Measurements from ENCODE around the gene RAB34. TPM values are rescaled to one million over a fixed set of nuclear protein-coding genes. Genes with fewer than 3 reads are reported as not detected.

Gene RAB34
- total and polyA plus RNA-seq, 10 donors, result 31.4 to 111 (median 53.0) TPM

DNA sequence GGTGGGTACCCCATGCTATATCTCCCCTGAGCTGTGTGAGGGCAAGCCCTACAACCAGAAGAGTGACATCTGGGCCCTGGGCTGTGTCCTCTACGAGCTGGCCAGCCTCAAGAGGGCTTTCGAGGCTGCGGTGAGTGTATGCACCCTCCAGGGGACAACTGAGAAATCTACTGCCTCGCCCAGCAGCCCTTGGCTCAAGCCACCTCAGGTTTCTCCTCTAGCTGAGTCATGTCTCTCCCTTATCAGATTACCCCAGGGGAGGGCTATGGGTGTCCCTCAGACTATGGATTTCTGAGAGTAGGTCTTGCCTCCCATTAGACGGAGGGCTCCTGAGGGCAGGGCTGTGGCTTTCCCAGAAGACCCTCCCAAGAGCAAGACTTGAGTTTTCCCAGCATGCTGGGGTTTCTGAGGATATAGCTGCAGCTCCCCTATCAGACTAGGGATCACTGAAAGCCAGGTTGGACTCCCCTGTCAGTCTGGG is 17.6 kb upstream of the RAB34 start:
- Histone ChIP-seq H3K9me3 (no peaks in the 10 kb centered on the region), H3K27me3 (replicated peaks in 1 of 7) (no peaks in the 10 kb centered on the region), H3K27ac (no peak overlapping the region), H3K4me3 (no peak overlapping the region), H3K4me1 (peaks cover 3 to 50% (median 20%) of the 10 kb centered on the region in 6 donors), H3K36me3 (peaks cover 0 to 26% (median 2%) of the 10 kb centered on the region in 6 donors)
- TF ChIP-seq, protein P1, sequence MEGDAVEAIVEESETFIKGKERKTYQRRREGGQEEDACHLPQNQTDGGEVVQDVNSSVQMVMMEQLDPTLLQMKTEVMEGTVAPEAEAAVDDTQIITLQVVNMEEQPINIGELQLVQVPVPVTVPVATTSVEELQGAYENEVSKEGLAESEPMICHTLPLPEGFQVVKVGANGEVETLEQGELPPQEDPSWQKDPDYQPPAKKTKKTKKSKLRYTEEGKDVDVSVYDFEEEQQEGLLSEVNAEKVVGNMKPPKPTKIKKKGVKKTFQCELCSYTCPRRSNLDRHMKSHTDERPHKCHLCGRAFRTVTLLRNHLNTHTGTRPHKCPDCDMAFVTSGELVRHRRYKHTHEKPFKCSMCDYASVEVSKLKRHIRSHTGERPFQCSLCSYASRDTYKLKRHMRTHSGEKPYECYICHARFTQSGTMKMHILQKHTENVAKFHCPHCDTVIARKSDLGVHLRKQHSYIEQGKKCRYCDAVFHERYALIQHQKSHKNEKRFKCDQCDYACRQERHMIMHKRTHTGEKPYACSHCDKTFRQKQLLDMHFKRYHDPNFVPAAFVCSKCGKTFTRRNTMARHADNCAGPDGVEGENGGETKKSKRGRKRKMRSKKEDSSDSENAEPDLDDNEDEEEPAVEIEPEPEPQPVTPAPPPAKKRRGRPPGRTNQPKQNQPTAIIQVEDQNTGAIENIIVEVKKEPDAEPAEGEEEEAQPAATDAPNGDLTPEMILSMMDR (IDR thresholded peaks at IDR 0.05 in 8 of 11, conservative IDR thresholded peaks at IDR 0.05 in 3 of 11), result no peak
- TF ChIP-seq POLR2AphosphoS5 (IDR thresholded peaks at IDR 0.05) (no peak), POLR2A (IDR thresholded peaks at IDR 0.05) (no peak)
- intact Hi-C loops (cut with DNase I; ENCODE audit: low total_unique reads), result no loop called here
- DNase-seq, result no peak
- WGBS, 5 donors, result 84 to 91% (median 86%) methylated on average over 5 of the region's 5 CpGs

DNA sequence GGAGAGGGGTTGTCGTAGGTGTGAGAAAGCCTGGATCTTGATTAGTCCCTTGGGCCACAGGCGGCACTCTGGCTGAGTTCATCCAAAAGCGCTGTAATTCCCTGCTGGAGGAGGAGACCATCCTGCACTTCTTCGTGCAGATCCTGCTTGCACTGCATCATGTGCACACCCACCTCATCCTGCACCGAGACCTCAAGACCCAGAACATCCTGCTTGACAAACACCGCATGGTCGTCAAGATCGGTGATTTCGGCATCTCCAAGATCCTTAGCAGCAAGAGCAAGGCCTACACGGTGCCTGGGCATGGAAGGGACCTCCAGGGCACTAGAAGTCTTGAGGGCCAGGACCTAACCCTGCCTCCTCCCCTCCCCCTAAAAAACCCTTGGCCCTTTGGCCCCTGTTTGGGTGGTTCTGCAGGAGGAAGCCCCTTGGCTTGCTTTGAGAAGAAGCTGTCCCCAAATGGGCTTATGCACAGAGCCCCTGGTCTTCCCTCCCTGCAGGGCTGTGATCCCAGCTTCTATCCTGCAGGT is 17.1 kb upstream of the RAB34 start:
- Histone ChIP-seq H3K27me3 (replicated peaks in 1 of 7) (no peaks in the 10 kb centered on the region), H3K27ac (no peak overlapping the region), H3K4me1 (peaks cover 3 to 47% (median 19%) of the 10 kb centered on the region in 6 donors), H3K9me3 (no peaks in the 10 kb centered on the region), H3K36me3 (peaks cover 0 to 26% (median 2%) of the 10 kb centered on the region in 6 donors), H3K4me3 (no peak overlapping the region)
- WGBS, 5 donors, result 82 to 89% (median 85%) methylated on average over 9 to 10 of the region's 10 CpGs
- intact Hi-C loops (cut with DNase I; ENCODE audit: low total_unique reads), result no loop called here
- peak; percentile 61 for DNase-seq
- TF ChIP-seq, protein P1 (IDR thresholded peaks at IDR 0.05 in 8 of 11, conservative IDR thresholded peaks at IDR 0.05 in 3 of 11), result no peak
- TF ChIP-seq POLR2AphosphoS5 (IDR thresholded peaks at IDR 0.05) (no peak), POLR2A (IDR thresholded peaks at IDR 0.05) (no peak)

DNA sequence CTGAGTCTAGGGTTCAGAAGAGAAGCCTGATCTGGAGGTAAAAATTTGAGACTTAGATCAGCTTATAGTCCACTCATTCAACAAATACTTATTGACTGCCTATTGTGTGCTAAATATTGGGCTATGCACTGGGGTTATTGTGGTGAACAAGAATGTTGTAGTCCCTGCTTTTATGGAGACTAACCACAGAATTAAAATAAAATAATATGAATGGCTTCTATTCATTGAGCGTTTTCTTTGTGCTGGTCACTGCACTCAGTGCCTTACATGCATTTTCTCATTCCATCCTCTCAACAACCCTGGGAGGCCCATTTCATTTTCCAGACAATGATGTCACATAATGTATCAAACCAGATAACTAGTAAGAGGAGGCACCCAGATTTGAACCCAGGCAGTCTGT is 15.7 kb upstream of the RAB34 start:
- Histone ChIP-seq H3K9me3 (no peaks in the 10 kb centered on the region), H3K27me3 (replicated peaks in 1 of 7) (no peaks in the 10 kb centered on the region), H3K36me3 (peaks cover 0 to 26% (median 2%) of the 10 kb centered on the region in 6 donors), H3K27ac (no peak overlapping the region), H3K4me1 (peaks cover 3 to 44% (median 18%) of the 10 kb centered on the region in 6 donors), H3K4me3 (no peak overlapping the region)
- no peak for TF ChIP-seq POLR2AphosphoS5 (IDR thresholded peaks at IDR 0.05)
- TF ChIP-seq POLR2A (IDR thresholded peaks at IDR 0.05), result no peak
- TF ChIP-seq, protein P1 (IDR thresholded peaks at IDR 0.05 in 8 of 11, conservative IDR thresholded peaks at IDR 0.05 in 3 of 11), result no peak
- DNase-seq, result no peak
- intact Hi-C loops (cut with DNase I; ENCODE audit: low total_unique reads), result no loop called here
- WGBS, 5 donors, result 92 to 98% (median 94%) methylated on average over 1 of the region's 1 CpG

DNA sequence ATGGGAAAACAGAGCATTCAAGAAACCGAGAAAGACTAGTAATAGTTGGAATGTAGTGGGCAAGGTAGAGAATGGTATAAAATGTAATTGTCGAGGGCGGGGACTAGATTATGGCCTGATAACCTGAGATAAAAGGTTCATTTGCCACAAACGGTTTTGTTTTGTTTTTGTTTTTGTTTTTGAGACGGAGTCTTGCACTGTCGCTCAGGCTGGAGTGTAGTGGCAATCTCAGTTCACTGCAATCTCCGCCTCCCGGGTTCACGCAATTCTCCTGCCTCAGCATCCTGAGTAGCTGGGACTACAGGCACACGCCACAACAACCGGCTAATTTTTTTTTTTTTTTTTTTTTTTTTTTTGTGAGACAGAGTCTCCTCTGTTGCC is 12.3 kb upstream of the RAB34 start:
- peak overlapping the region in 2 of 8 donors; percentile 98 to 99 for H3K27ac ChIP-seq
- peaks cover 0 to 13% (median 2%) of the 10 kb centered on the region in 6 donors for H3K36me3 ChIP-seq
- TF ChIP-seq POLR2A (IDR thresholded peaks at IDR 0.05) (no peak), POLR2AphosphoS5 (IDR thresholded peaks at IDR 0.05) (no peak)
- TF ChIP-seq, protein P1 (IDR thresholded peaks at IDR 0.05 in 8 of 11, conservative IDR thresholded peaks at IDR 0.05 in 3 of 11), result no peak
- intact Hi-C loops (cut with DNase I; ENCODE audit: low total_unique reads), result no loop called here
- no peaks in the 10 kb centered on the region for H3K27me3 ChIP-seq (replicated peaks in 1 of 7)
- no peak for DNase-seq
- 85 to 89% (median 87%) methylated on average over 11 of the region's 11 CpGs for WGBS, 5 donors
- H3K9me3 ChIP-seq, result no peaks in the 10 kb centered on the region
- H3K4me3 ChIP-seq, result no peak overlapping the region
- H3K4me1 ChIP-seq, result peaks cover 17 to 61% (median 40%) of the 10 kb centered on the region in 6 donors
